ENCODE data around the gene GNG12.
A peak's percentile ranks its signal among the peaks of the same experiment; 100 is the strongest.

The GNG12 gene

DNA sequence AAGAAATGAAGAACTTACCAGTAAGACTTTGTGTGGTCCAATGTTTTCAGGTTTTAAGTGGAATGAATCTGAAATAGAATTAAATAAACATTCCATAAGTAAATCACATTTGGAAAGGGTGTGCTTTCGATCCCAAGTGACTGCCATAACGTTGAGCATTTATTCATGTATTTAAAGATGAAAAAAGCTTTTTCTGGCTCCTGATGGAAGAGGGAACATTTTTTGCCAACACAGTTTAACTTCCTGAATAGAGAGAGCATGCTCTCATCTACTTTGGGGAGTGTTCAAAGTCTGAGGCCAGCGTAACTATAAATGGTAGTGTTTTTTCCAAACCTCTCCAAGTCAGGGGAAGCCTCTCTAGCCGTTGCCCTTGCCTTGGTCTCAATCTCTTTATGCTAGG lies 55.8 kb downstream of the GNG12 start:
- no peaks in the 10 kb centered on the region for H3K4me1 ChIP-seq (ENCODE audit: insufficient read depth, low read length)
- no peaks in the 10 kb centered on the region for H3K27me3 ChIP-seq (ENCODE audit: insufficient read depth, low read length)
- H3K36me3 ChIP-seq (ENCODE audit: insufficient read depth, low read depth, low read length) = no peaks in the 10 kb centered on the region
- H3K9me3 ChIP-seq (ENCODE audit: insufficient read depth, low read depth, low read length) = no peaks in the 10 kb centered on the region
- H3K27ac ChIP-seq (ENCODE audit: low read length) = no peak overlapping the region
- no peak overlapping the region for H3K4me3 ChIP-seq (ENCODE audit: low read length)
- H3K9ac ChIP-seq (ENCODE audit: low read depth, low read length) = no peak overlapping the region

GRCh38 chr1:67777016-67777415 lies 56.3 kb downstream of the GNG12 start:
- no peaks in the 10 kb centered on the region for H3K9me3 ChIP-seq (ENCODE audit: insufficient read depth, low read depth, low read length)

DNA sequence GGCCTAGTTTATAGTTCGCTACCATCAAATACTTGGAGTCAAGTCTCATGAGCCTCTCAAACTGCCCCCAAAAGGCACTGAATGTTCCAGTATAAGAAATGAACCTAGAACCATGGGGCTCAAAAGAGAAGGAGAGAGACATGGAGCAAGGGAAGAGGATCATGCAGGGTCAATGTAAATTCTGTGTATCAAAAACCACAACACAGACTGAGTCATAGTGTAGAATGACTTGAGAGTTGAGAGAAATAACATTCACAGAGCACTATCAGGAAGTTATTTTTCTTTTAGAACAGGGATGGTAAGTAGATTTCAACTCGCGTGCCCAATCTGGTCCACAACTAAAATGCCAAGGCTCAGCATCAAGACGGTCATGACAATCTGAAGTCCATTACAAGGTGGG lies 59.8 kb downstream of the GNG12 start:
- H3K9ac ChIP-seq (ENCODE audit: low read depth, low read length) = no peak overlapping the region
- H3K27me3 ChIP-seq (ENCODE audit: insufficient read depth, low read length) = no peaks in the 10 kb centered on the region
- no peaks in the 10 kb centered on the region for H3K9me3 ChIP-seq (ENCODE audit: insufficient read depth, low read depth, low read length)

More at GRCh38 chr1:67777016-67777415, 56.3 kb downstream of the GNG12 start:
- no peak overlapping the region for H3K27ac ChIP-seq (ENCODE audit: low read length)
- H3K9ac ChIP-seq (ENCODE audit: low read depth, low read length) = no peak overlapping the region
- H3K4me1 ChIP-seq (ENCODE audit: insufficient read depth, low read length) = no peaks in the 10 kb centered on the region
- H3K36me3 ChIP-seq (ENCODE audit: insufficient read depth, low read depth, low read length) = no peaks in the 10 kb centered on the region
- no peaks in the 10 kb centered on the region for H3K27me3 ChIP-seq (ENCODE audit: insufficient read depth, low read length)
- H3K4me3 ChIP-seq (ENCODE audit: low read length) = no peak overlapping the region

GRCh38 chr1:67771749-67772148 lies 61.5 kb downstream of the GNG12 start:
- H3K27ac ChIP-seq (ENCODE audit: low read length) = no peak overlapping the region
- H3K9me3 ChIP-seq (ENCODE audit: insufficient read depth, low read depth, low read length) = no peaks in the 10 kb centered on the region
- no peak overlapping the region for H3K4me3 ChIP-seq (ENCODE audit: low read length)
- H3K27me3 ChIP-seq (ENCODE audit: insufficient read depth, low read length) = no peaks in the 10 kb centered on the region
- H3K4me1 ChIP-seq (ENCODE audit: insufficient read depth, low read length) = peaks cover 2% of the 10 kb centered on the region
- H3K9ac ChIP-seq (ENCODE audit: low read depth, low read length) = no peak overlapping the region
- H3K36me3 ChIP-seq (ENCODE audit: insufficient read depth, low read depth, low read length) = no peaks in the 10 kb centered on the region

More for the DNA sequence above, 59.8 kb downstream of the GNG12 start:
- no peak overlapping the region for H3K27ac ChIP-seq (ENCODE audit: low read length)
- no peaks in the 10 kb centered on the region for H3K4me1 ChIP-seq (ENCODE audit: insufficient read depth, low read length)
- H3K4me3 ChIP-seq (ENCODE audit: low read length) = no peak overlapping the region
- no peaks in the 10 kb centered on the region for H3K36me3 ChIP-seq (ENCODE audit: insufficient read depth, low read depth, low read length)

- H3K27ac ChIP-seq (ENCODE audit: low read length) = no peak overlapping the region
- H3K9me3 ChIP-seq (ENCODE audit: insufficient read depth, low read depth, low read length) = no peaks in the 10 kb centered on the region
Observed at GRCh38 chr1:67771152-67771551, 62.1 kb downstream of the GNG12 start.

GRCh38 chr1:67769633-67770256 lies 63.5 kb downstream of the GNG12 start:
- H3K4me1 ChIP-seq (ENCODE audit: insufficient read depth, low read length) = peaks cover 8% of the 10 kb centered on the region
- H3K4me3 ChIP-seq (ENCODE audit: low read length) = no peak overlapping the region
- no peaks in the 10 kb centered on the region for H3K36me3 ChIP-seq (ENCODE audit: insufficient read depth, low read depth, low read length)
- H3K9ac ChIP-seq (ENCODE audit: low read depth, low read length) = no peak overlapping the region
- H3K9me3 ChIP-seq (ENCODE audit: insufficient read depth, low read depth, low read length) = no peaks in the 10 kb centered on the region
- H3K27ac ChIP-seq (ENCODE audit: low read length) = no peak overlapping the region
- no peaks in the 10 kb centered on the region for H3K27me3 ChIP-seq (ENCODE audit: insufficient read depth, low read length)

More at GRCh38 chr1:67771152-67771551, 62.1 kb downstream of the GNG12 start:
- H3K27me3 ChIP-seq (ENCODE audit: insufficient read depth, low read length) = no peaks in the 10 kb centered on the region
- H3K4me3 ChIP-seq (ENCODE audit: low read length) = no peak overlapping the region
- peaks cover 7% of the 10 kb centered on the region for H3K4me1 ChIP-seq (ENCODE audit: insufficient read depth, low read length)
- no peaks in the 10 kb centered on the region for H3K36me3 ChIP-seq (ENCODE audit: insufficient read depth, low read depth, low read length)
- H3K9ac ChIP-seq (ENCODE audit: low read depth, low read length) = no peak overlapping the region

GRCh38 chr1:67768480-67768879 lies 64.8 kb downstream of the GNG12 start:
- Histone ChIP-seq H3K27me3 (ENCODE audit: insufficient read depth, low read length) (no peaks in the 10 kb centered on the region), H3K4me1 (ENCODE audit: insufficient read depth, low read length) (peaks cover 8% of the 10 kb centered on the region)

GRCh38 chr1:67767103-67767782 lies 66.0 kb downstream of the GNG12 start:
- Histone ChIP-seq H3K27me3 (ENCODE audit: insufficient read depth, low read length) (no peaks in the 10 kb centered on the region), H3K4me1 (ENCODE audit: insufficient read depth, low read length) (peaks cover 8% of the 10 kb centered on the region), H3K4me3 (ENCODE audit: low read length) (no peak overlapping the region), H3K9me3 (ENCODE audit: insufficient read depth, low read depth, low read length) (no peaks in the 10 kb centered on the region), H3K9ac (ENCODE audit: low read depth, low read length) (no peak overlapping the region), H3K27ac (ENCODE audit: low read length) (no peak overlapping the region), H3K36me3 (ENCODE audit: insufficient read depth, low read depth, low read length) (no peaks in the 10 kb centered on the region)

More at GRCh38 chr1:67768480-67768879, 64.8 kb downstream of the GNG12 start:
- Histone ChIP-seq H3K36me3 (ENCODE audit: insufficient read depth, low read depth, low read length) (no peaks in the 10 kb centered on the region), H3K27ac (ENCODE audit: low read length) (no peak overlapping the region), H3K4me3 (ENCODE audit: low read length) (no peak overlapping the region), H3K9me3 (ENCODE audit: insufficient read depth, low read depth, low read length) (no peaks in the 10 kb centered on the region), H3K9ac (ENCODE audit: low read depth, low read length) (no peak overlapping the region)

GRCh38 chr1:67766141-67766978 lies 66.9 kb downstream of the GNG12 start:
- no peaks in the 10 kb centered on the region for H3K27me3 ChIP-seq (ENCODE audit: insufficient read depth, low read length)
- no peaks in the 10 kb centered on the region for H3K9me3 ChIP-seq (ENCODE audit: insufficient read depth, low read depth, low read length)
- peak overlapping the region; percentile 52 for H3K4me3 ChIP-seq (ENCODE audit: low read length)
- H3K36me3 ChIP-seq (ENCODE audit: insufficient read depth, low read depth, low read length) = no peaks in the 10 kb centered on the region
- H3K27ac ChIP-seq (ENCODE audit: low read length) = no peak overlapping the region
- peak overlapping the region; percentile 41; the same call in 1 of the 2 replicates for H3K9ac ChIP-seq (ENCODE audit: low read depth, low read length)
- peaks cover 8% of the 10 kb centered on the region for H3K4me1 ChIP-seq (ENCODE audit: insufficient read depth, low read length)

DNA sequence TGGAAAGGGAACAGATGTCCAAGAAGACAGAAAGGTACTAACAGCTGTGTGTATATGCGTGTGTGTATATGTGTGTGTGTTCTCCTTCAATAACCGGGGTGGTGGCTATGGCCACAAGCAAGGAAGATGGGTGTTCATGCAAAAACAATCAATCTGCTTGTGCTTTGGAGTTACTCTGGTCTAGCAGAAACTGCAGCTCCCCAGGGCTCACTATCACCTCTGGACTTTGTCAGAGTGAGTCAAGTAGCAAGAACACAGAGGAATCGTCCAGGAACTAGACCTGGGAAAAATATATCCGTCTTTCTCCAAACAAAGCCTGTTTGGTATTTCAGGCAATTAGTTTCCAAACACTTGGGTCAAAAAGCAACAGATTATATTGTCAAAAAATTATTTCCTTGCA lies 68.6 kb downstream of the GNG12 start:
- H3K27me3 ChIP-seq (ENCODE audit: insufficient read depth, low read length) = no peaks in the 10 kb centered on the region
- no peak overlapping the region for H3K4me3 ChIP-seq (ENCODE audit: low read length)
- peaks cover 8% of the 10 kb centered on the region for H3K4me1 ChIP-seq (ENCODE audit: insufficient read depth, low read length)
- H3K36me3 ChIP-seq (ENCODE audit: insufficient read depth, low read depth, low read length) = no peaks in the 10 kb centered on the region
- H3K27ac ChIP-seq (ENCODE audit: low read length) = no peak overlapping the region
- H3K9me3 ChIP-seq (ENCODE audit: insufficient read depth, low read depth, low read length) = no peaks in the 10 kb centered on the region
- no peak overlapping the region for H3K9ac ChIP-seq (ENCODE audit: low read depth, low read length)

DNA sequence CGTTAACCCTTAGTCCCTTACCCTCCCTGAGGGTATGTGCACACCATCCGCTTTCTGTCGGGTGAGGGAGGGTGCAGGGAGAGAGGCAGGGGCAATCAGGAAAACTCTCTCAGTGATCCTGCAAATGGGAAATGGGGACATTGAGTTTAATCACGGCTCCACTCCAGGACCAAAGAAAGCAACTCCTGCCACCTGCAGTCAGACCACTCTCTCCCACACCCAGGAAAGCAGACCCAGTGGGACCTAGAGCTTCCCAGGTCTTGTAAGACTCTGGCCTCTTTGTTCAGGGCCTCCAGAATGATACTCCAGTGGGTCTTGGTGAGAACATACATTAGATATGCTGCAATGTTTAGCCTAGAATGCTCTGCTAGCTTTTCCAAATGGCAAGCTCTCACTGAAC lies 71.5 kb downstream of the GNG12 start:
- Histone ChIP-seq H3K27me3 (ENCODE audit: insufficient read depth, low read length) (no peaks in the 10 kb centered on the region), H3K36me3 (ENCODE audit: insufficient read depth, low read depth, low read length) (no peaks in the 10 kb centered on the region), H3K9ac (ENCODE audit: low read depth, low read length) (no peak overlapping the region), H3K4me1 (ENCODE audit: insufficient read depth, low read length) (peaks cover 5% of the 10 kb centered on the region), H3K4me3 (ENCODE audit: low read length) (no peak overlapping the region), H3K9me3 (ENCODE audit: insufficient read depth, low read depth, low read length) (no peaks in the 10 kb centered on the region), H3K27ac (ENCODE audit: low read length) (no peak overlapping the region)

Data from iPS-20b (cell line).